Breast epithelium (tissue), 4 donors: ENCODE measurements around the gene ACVRL1. TPM values are rescaled to one million over a fixed set of nuclear protein-coding genes. Genes with fewer than 3 reads are reported as not detected.

ENCODE experiments used
- DNase-seq, 2 donors: peaks; one replicate each; pipeline ENCODE4 v3.0.0-alpha.2; 2019; ENCODE audit warnings: low spot score in 2 of 2
- H3K27ac ChIP-seq, 2 donors: fragments of 200-600 bp; sonication (generic) in 1 of 2; one replicate each; pipeline ENCODE4 v1.5.1; 2016 to 2019; ENCODE audit warnings: mild to moderate bottlenecking in 1 of 2
- H3K27me3 ChIP-seq, 2 donors: fragments of 200-600 bp; sonication (generic) in 1 of 2; one replicate each; pipeline versions ENCODE4 v1.5.1 to v1.6.0; 2017 to 2019; ENCODE audit warnings: control low read depth in 1 of 2, mild to moderate bottlenecking in 1 of 2
- H3K36me3 ChIP-seq: fragments of 200-600 bp; one replicate; pipeline ENCODE4 v1.5.1; 2019
- H3K4me1 ChIP-seq, 2 donors: fragments of 200-600 bp; sonication (generic); one replicate each; pipeline ENCODE4 v1.5.1; 2016 to 2019; ENCODE audit warnings: control low read depth in 1 of 2
- H3K4me3 ChIP-seq, 3 donors: fragments of 200-600 bp; sonication (generic); 1 replicate in 2 of 3; 2 replicates in 1 of 3; pipeline ENCODE4 v1.5.1; 2016 to 2019; ENCODE audit warnings: mild to moderate bottlenecking in 3 of 3, moderate library complexity in 2 of 3
- H3K9me3 ChIP-seq, 2 donors: fragments of 200-600 bp; sonication (generic) in 1 of 2; one replicate each; pipeline ENCODE4 v1.5.1; 2016 to 2019; ENCODE audit warnings: control low read depth in 1 of 2
- POLR2A ChIP-seq: fragments of 450-650 bp; IDR thresholded peaks from one replicate; pipeline ENCODE4 v1.6.1; 2016; ENCODE audit warnings: antibody characterized with exemption, mild to moderate bottlenecking, moderate library complexity
- POLR2AphosphoS5 ChIP-seq, 3 donors: sonication (generic); formaldehyde crosslinking; IDR thresholded peaks; one replicate each; pipeline ENCODE4 v1.6.1; 2017; ENCODE audit warnings: antibody characterized with exemption in 3 of 3
- intact Hi-C: fragments of 100-400 bp; cut with DNase I; formaldehyde crosslinking; loops from one replicate; pipeline ENCODE4 v1.15.1; 2023; ENCODE audit warnings: low total_unique reads
- total RNA-seq, 3 donors: library from RNA; depleted of rRNA; stranded (reverse); fragments of >200 nt; gene quantifications; one replicate each; pipeline ENCODE4 v1.1.0, GENCODE V29; 2016
- TF ChIP-seq, protein P1 (sequence below), 3 donors: fragments of 450-650 bp; IDR thresholded peaks; one replicate each; pipeline ENCODE4 v1.5.1; 2016 to 2017; ENCODE audit warnings: antibody characterized with exemption in 3 of 3, mild to moderate bottlenecking in 3 of 3, moderate library complexity in 3 of 3

Gene ACVRL1
- total RNA-seq, 3 donors from 2014 or later: 24.7 to 274 (median 109) TPM

DNA sequence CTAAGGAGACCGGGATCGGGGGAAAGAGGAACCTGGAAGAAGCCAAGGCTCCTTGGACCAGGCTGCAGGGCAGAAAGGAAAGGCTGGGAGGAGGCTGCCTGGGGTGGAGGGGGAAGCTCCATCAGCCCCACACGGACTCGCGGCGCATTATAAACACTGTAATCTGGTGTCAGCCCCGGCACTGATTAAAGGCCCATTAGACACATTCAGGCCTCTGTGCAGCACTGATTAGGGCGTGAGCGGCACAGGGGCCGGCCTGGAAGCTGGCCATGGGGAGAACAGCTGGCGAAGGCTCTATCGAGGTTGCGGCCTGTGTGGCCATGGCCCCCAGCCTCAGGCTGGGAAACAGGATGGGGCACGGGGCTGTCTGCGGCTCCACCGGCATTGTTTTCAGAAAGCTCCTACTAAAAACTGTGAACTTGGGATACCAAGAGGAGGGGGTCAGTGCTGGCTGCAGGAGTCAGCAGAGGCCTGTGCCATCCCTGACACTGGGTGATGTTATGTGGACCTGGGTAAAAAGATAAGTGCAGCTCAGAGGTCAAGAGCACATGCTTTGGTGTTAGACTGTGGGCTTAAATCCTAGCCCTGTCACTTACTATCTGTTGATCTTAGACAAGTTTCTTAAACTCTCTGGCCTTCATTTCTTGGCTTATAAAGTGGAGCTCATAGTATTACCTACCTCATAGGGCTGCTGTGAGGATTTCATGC, 10.6 kb downstream of the ACVRL1 start:
- Histone ChIP-seq H3K27me3 (no peaks in the 10 kb centered on the region), H3K9me3 (no peaks in the 10 kb centered on the region), H3K27ac (peak overlapping the region in 1 of 2 donors; percentile 32), H3K4me3 (no peak overlapping the region), H3K36me3 (no peaks in the 10 kb centered on the region), H3K4me1 (peaks cover 0 to 1% of the 10 kb centered on the region in 2 donors)
- TF ChIP-seq, protein P1, sequence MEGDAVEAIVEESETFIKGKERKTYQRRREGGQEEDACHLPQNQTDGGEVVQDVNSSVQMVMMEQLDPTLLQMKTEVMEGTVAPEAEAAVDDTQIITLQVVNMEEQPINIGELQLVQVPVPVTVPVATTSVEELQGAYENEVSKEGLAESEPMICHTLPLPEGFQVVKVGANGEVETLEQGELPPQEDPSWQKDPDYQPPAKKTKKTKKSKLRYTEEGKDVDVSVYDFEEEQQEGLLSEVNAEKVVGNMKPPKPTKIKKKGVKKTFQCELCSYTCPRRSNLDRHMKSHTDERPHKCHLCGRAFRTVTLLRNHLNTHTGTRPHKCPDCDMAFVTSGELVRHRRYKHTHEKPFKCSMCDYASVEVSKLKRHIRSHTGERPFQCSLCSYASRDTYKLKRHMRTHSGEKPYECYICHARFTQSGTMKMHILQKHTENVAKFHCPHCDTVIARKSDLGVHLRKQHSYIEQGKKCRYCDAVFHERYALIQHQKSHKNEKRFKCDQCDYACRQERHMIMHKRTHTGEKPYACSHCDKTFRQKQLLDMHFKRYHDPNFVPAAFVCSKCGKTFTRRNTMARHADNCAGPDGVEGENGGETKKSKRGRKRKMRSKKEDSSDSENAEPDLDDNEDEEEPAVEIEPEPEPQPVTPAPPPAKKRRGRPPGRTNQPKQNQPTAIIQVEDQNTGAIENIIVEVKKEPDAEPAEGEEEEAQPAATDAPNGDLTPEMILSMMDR (IDR thresholded peaks at IDR 0.05): no peak
- TF ChIP-seq POLR2A (no peak), POLR2AphosphoS5 (IDR thresholded peaks at IDR 0.05) (no peak)
- intact Hi-C loops: no loop called here
- no peak for DNase-seq

DNA sequence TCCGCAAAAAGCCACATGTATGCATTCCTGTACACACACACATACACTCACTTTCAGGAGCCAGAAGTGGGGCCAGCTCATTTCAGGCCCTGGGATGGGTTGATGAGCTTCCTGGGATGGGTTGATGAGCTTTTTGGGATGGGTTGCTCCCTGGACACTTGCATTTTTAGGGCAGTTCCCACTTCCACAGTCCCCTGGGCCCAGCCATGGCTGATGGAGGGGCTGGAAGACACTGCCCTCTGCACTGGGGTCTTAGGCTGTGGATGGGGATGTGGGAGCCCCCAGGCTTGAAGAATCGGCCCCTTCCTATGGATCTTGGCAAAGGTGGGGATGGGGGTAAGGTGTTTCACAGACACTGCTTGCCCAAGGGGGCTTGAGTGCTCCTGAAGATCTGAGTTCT, 12.7 kb downstream of the ACVRL1 start:
- Histone ChIP-seq H3K27me3 (no peaks in the 10 kb centered on the region), H3K36me3 (no peaks in the 10 kb centered on the region), H3K4me1 (peaks cover 0 to 3% of the 10 kb centered on the region in 2 donors), H3K9me3 (no peaks in the 10 kb centered on the region), H3K4me3 (no peak overlapping the region), H3K27ac (no peak overlapping the region)
- DNase-seq: no peak
- intact Hi-C loops: loop anchor here (5.0 kb wide), 1 partner anchor 888 kb away; no protein-coding TSS in a partner anchor
- TF ChIP-seq, protein P1 (IDR thresholded peaks at IDR 0.05): no peak
- TF ChIP-seq POLR2AphosphoS5 (IDR thresholded peaks at IDR 0.05) (no peak), POLR2A (no peak)

DNA sequence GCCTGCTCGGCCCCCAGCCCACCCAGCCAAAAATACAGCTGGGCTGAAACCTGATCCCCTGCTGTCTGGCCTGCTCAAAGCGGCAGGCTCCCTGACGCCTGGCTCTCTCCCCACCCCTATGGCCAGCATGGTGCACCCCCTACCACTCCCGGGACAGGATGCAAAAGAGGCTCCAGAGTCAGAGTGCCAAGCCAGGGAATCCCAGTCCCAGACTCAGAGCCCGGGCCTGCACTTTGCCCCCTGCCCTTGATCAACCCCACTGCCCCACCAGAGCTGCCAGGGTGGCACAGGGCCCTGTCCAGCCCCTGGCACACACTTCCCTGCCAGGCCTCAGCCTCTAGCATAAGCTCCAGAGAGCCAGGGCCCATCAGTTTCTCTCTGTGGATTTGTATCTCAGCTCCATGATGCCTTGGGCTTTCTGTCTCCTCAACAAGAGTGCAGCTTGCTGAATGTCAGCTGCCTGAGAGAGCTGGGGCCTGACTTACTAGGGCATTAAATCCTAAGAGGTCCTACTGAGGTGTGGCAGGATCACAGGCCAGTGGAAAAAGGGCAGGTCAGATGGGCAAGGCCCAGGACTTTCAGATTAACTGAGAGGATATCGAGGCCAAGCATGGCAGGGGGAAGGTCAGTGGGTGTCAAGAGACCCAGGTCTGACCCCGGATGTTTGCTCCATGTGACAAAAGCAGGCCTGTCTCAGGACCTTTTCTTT, 13.9 kb downstream of the ACVRL1 start:
- Histone ChIP-seq H3K27me3 (no peaks in the 10 kb centered on the region), H3K27ac (peak overlapping the region in 1 of 2 donors; percentile 53), H3K4me1 (peaks cover 0 to 3% of the 10 kb centered on the region in 2 donors), H3K9me3 (no peaks in the 10 kb centered on the region), H3K36me3 (no peaks in the 10 kb centered on the region), H3K4me3 (no peak overlapping the region)
- TF ChIP-seq, protein P1 (IDR thresholded peaks at IDR 0.05): no peak
- no peak for TF ChIP-seq POLR2A
- TF ChIP-seq POLR2AphosphoS5 (IDR thresholded peaks at IDR 0.05): no peak
- DNase-seq: no peak
- intact Hi-C loops: loop anchor here (5.0 kb wide), 1 partner anchor 889 kb away; no protein-coding TSS in a partner anchor

DNA sequence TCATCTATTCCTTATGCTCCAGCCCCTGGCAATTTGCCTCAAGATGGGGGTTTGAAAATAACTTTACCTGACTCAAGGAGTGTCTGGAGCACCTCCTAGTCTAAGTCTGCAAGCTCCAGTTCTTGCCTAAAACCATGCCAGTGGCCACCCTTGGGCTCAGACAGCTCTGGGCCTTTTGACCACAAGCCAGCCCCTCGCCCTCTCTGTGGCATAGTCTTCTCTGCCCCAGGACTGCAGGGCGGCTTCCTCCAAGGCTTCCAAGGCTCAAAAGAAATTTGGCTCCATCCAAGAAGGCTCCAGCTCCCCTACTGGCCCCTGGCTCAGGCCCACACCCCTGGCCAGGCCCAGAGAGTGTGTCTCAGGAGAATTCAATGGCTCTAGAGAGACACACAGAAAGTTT, 14.8 kb downstream of the ACVRL1 start:
- Histone ChIP-seq H3K4me1 (peaks cover 0 to 3% of the 10 kb centered on the region in 2 donors), H3K27ac (peak overlapping the region; percentile 68 to 89), H3K4me3 (no peak overlapping the region), H3K27me3 (no peaks in the 10 kb centered on the region), H3K36me3 (no peaks in the 10 kb centered on the region), H3K9me3 (no peaks in the 10 kb centered on the region)
- intact Hi-C loops: loop anchor here (5.0 kb wide), 1 partner anchor 890 kb away; no protein-coding TSS in a partner anchor
- no peak for DNase-seq
- no peak for TF ChIP-seq POLR2AphosphoS5 (IDR thresholded peaks at IDR 0.05)
- TF ChIP-seq, protein P1 (IDR thresholded peaks at IDR 0.05): no peak
- TF ChIP-seq POLR2A: no peak
